ENCODE data around the gene OR14C36.

The OR14C36 gene

DNA sequence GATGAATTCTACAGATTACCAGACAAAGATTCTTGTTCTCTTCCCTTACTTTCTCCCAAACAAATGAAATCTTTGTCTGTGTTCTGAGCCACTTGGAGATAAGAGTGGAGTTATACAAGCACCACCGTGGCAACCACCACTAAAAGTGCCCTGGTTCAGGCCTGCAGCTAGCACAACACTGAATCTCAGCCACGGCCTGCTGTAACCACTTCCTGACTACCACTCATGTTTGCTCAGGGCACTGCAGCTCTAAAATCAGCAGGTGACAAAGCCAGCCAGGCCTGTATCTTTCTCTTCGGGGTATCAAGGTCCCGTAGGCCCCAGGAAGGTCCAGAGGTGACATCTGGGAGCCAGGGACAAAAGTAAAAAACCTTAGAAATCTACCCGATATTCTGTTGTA is 23.8 kb downstream of the OR14C36 start:
- Histone ChIP-seq H3K4me2 (ENCODE audit: low read depth, low read length, poor library complexity, severe bottlenecking) (no peak overlapping the region), H3K9me3 (ENCODE audit: insufficient read depth, low read length) (no peaks in the 10 kb centered on the region), H3K9ac (ENCODE audit: low read length) (no peak overlapping the region), H3K27me3 (ENCODE audit: low read length) (0 out of 2 replicates have a peak, but pooled peaks cover 3% of the 10 kb centered on the region), H3K9me2 (replicated peaks; ENCODE audit: insufficient read depth, low read length) (no peaks in the 10 kb centered on the region), H2AFZ (ENCODE audit: low read depth, low read length, severe bottlenecking) (no peak overlapping the region), H3K4me3 (ENCODE audit: insufficient read depth, low read length, poor library complexity, severe bottlenecking) (no peak overlapping the region), H3F3A (ENCODE audit: insufficient read depth) (no peaks in the 10 kb centered on the region), H3K36me3 (ENCODE audit: low read length) (no peaks in the 10 kb centered on the region), H3K79me2 (ENCODE audit: insufficient read depth, low read length) (no peaks in the 10 kb centered on the region), H4K20me1 (ENCODE audit: low read depth, low read length) (no peaks in the 10 kb centered on the region), H3K27ac (ENCODE audit: low read depth, low read length) (no peak overlapping the region)
- TF ChIP-seq EZH2phosphoT487 (conservative IDR thresholded peaks at IDR 0.05; ENCODE audit: low read length), result no peak
- TF ChIP-seq CTCF (IDR thresholded peaks at IDR 0.05; ENCODE audit: insufficient read depth, low read length, poor library complexity, severe bottlenecking), result no peak

GRCh38 chr1:248373761-248374160 is 25.2 kb downstream of the OR14C36 start:
- TF ChIP-seq EZH2phosphoT487 (conservative IDR thresholded peaks at IDR 0.05; ENCODE audit: low read length) (no peak), CTCF (IDR thresholded peaks at IDR 0.05; ENCODE audit: insufficient read depth, low read length, poor library complexity, severe bottlenecking) (no peak)
- H4K20me1 ChIP-seq (ENCODE audit: low read depth, low read length), result no peaks in the 10 kb centered on the region
- H2AFZ ChIP-seq (ENCODE audit: low read depth, low read length, severe bottlenecking), result no peak overlapping the region
- H3K36me3 ChIP-seq (ENCODE audit: low read length), result no peaks in the 10 kb centered on the region
- H3K27ac ChIP-seq (ENCODE audit: low read depth, low read length), result no peak overlapping the region
- 0 out of 2 replicates have a peak, but pooled peaks cover 3% of the 10 kb centered on the region for H3K27me3 ChIP-seq (ENCODE audit: low read length)
- H3F3A ChIP-seq (ENCODE audit: insufficient read depth), result no peaks in the 10 kb centered on the region
- H3K4me2 ChIP-seq (ENCODE audit: low read depth, low read length, poor library complexity, severe bottlenecking), result no peak overlapping the region
- H3K9ac ChIP-seq (ENCODE audit: low read length), result no peak overlapping the region
- no peak overlapping the region for H3K4me3 ChIP-seq (ENCODE audit: insufficient read depth, low read length, poor library complexity, severe bottlenecking)
- no peaks in the 10 kb centered on the region for H3K9me2 ChIP-seq (replicated peaks; ENCODE audit: insufficient read depth, low read length)
- no peaks in the 10 kb centered on the region for H3K79me2 ChIP-seq (ENCODE audit: insufficient read depth, low read length)
- no peaks in the 10 kb centered on the region for H3K9me3 ChIP-seq (ENCODE audit: insufficient read depth, low read length)

- Histone ChIP-seq H3K9me2 (replicated peaks; ENCODE audit: insufficient read depth, low read length) (no peaks in the 10 kb centered on the region), H3F3A (ENCODE audit: insufficient read depth) (no peaks in the 10 kb centered on the region), H3K4me2 (ENCODE audit: low read depth, low read length, poor library complexity, severe bottlenecking) (no peak within 1 kb of the TSS), H4K20me1 (ENCODE audit: low read depth, low read length) (no peaks in the 10 kb centered on the region), H3K27ac (ENCODE audit: low read depth, low read length) (no peak within 1 kb of the TSS), H3K27me3 (ENCODE audit: low read length) (0 out of 2 replicates have a peak, but pooled peaks cover 3% of the 10 kb centered on the region), H3K36me3 (ENCODE audit: low read length) (no peaks in the 10 kb centered on the region), H3K9me3 (ENCODE audit: insufficient read depth, low read length) (no peaks in the 10 kb centered on the region), H3K9ac (ENCODE audit: low read length) (no peak within 1 kb of the TSS), H3K4me3 (ENCODE audit: insufficient read depth, low read length, poor library complexity, severe bottlenecking) (no peak within 1 kb of the TSS), H2AFZ (ENCODE audit: low read depth, low read length, severe bottlenecking) (no peak within 1 kb of the TSS), H3K79me2 (ENCODE audit: insufficient read depth, low read length) (no peaks in the 10 kb centered on the region)
- TF ChIP-seq EZH2phosphoT487 (conservative IDR thresholded peaks at IDR 0.05; ENCODE audit: low read length) (no peak), CTCF (IDR thresholded peaks at IDR 0.05; ENCODE audit: insufficient read depth, low read length, poor library complexity, severe bottlenecking) (no peak)
Observed at GRCh38 chr1:248375446-248375845, 26.9 kb downstream of the OR14C36 start, which contains the start of gene OR2T6. Gene OR2T6, plus strand, starts transcription at chr1:248375746. Its CDS starts 11,863 bp downstream, at chr1:248387609.

Data from SU-DHL-6 (cell line).